Fibroblast of pulmonary artery (primary cell): Measurements from ENCODE around the gene CALML3.
"Not testable (repeated sequence)": the region's sequence is repeated elsewhere in the genome, so short reads cannot be mapped to it uniquely, and the experiment has no call there.

ENCODE experiments used
- DNase-seq: peaks from one replicate; pipeline ENCODE4 v3.0.0-alpha.2; 2010; ENCODE audit warnings: low read depth
- H3K4me3 ChIP-seq: replicated peaks from 2 replicates; pipeline ENCODE4 v1.5.1; 2011; ENCODE audit warnings: low read depth, mild to moderate bottlenecking, control low read depth, low read length, moderate library complexity
- CTCF ChIP-seq: IDR thresholded peaks from 2 replicates; pipeline ENCODE4 v1.5.1; 2011; ENCODE audit warnings: mild to moderate bottlenecking, control low read depth, low read length, inconsistent platforms; ENCODE audit errors: missing control alignments

Gene CALML3

GRCh38 chr10:5524641-5525560, at the start of gene CALML3:
Gene CALML3, plus strand, starts transcription at chr10:5524961. Its CDS starts 125 bp downstream, at chr10:5525086.
- no peak for DNase-seq
- no peak for TF ChIP-seq CTCF
- H3K4me3 ChIP-seq = no peak within 1 kb of the TSS

- not testable (repeated sequence) for DNase-seq, H3K4me3 ChIP-seq
Observed at GRCh38 chr10:5475088-5475487, 49.7 kb upstream of the CALML3 start.

GRCh38 chr10:5475974-5476807, 48.6 kb upstream of the CALML3 start:
- not testable (repeated sequence) for DNase-seq, H3K4me3 ChIP-seq

GRCh38 chr10:5476918-5477525, 47.7 kb upstream of the CALML3 start:
- H3K4me3 ChIP-seq = no peak overlapping the region
- no peak for DNase-seq

GRCh38 chr10:5477948-5478693, 46.6 kb upstream of the CALML3 start:
- DNase-seq = no peak
- no peak overlapping the region for H3K4me3 ChIP-seq

More at GRCh38 chr10:5476918-5477525, 47.7 kb upstream of the CALML3 start:
- TF ChIP-seq CTCF = no peak

GRCh38 chr10:5478694-5479305, 46.0 kb upstream of the CALML3 start:
- TF ChIP-seq CTCF = no peak
- DNase-seq = no peak

More at GRCh38 chr10:5477948-5478693, 46.6 kb upstream of the CALML3 start:
- TF ChIP-seq CTCF = no peak

GRCh38 chr10:5479481-5480161, 45.1 kb upstream of the CALML3 start:
- DNase-seq = no peak
- no peak for TF ChIP-seq CTCF
- no peak overlapping the region for H3K4me3 ChIP-seq

More at GRCh38 chr10:5478694-5479305, 46.0 kb upstream of the CALML3 start:
- no peak overlapping the region for H3K4me3 ChIP-seq
